GM23338 (cell line): ENCODE measurements around the gene COLQ. TPM values are rescaled to one million over a fixed set of nuclear protein-coding genes. Genes with fewer than 3 reads are reported as not detected.

ENCODE experiments used
- ATAC-seq: fragments of 200-7000 bp; cut with Tn5 transposase; 3 replicates; pipeline ENCODE4 v1.9.1; 2020
- DNase-seq: peaks from one replicate; pipeline ENCODE4 v3.0.0-alpha.2; 2015; ENCODE audit warnings: low spot score
- H2AFZ ChIP-seq: fragments of 200-600 bp; sonication (generic); 2 replicates; pipeline ENCODE4 v1.8.0; 2016; ENCODE audit warnings: antibody characterized with exemption, mild to moderate bottlenecking, moderate library complexity
- H3F3A ChIP-seq: fragments of 200-600 bp; sonication (generic); replicated peaks from 2 replicates; pipeline ENCODE4 v1.8.0; 2017; ENCODE audit warnings: antibody characterized with exemption, mixed run types, low read depth
- H3K27ac ChIP-seq: fragments of 200-600 bp; sonication (generic); 2 replicates; pipeline ENCODE4 v1.6.1; 2016; ENCODE audit warnings: low read depth
- H3K27me3 ChIP-seq: fragments of 200-600 bp; sonication (generic); 2 replicates; pipeline ENCODE4 v1.8.0; 2016; ENCODE audit warnings: mild to moderate bottlenecking, mixed run types, moderate library complexity; ENCODE audit not compliant: insufficient read depth
- H3K36me3 ChIP-seq: fragments of 200-600 bp; sonication (generic); 2 replicates; pipeline ENCODE4 v1.8.0; 2016; ENCODE audit warnings: mild to moderate bottlenecking; ENCODE audit not compliant: insufficient read depth
- H3K4me1 ChIP-seq: fragments of 200-600 bp; sonication (generic); 2 replicates; pipeline ENCODE4 v1.8.0; 2016; ENCODE audit warnings: mild to moderate bottlenecking, moderate library complexity; ENCODE audit not compliant: insufficient read depth
- H3K4me2 ChIP-seq: fragments of 200-600 bp; sonication (generic); 2 replicates; pipeline ENCODE4 v1.7.1; 2017; ENCODE audit warnings: mixed run types
- H3K4me3 ChIP-seq: fragments of 200-600 bp; sonication (generic); 2 replicates; pipeline ENCODE4 v1.6.1; 2016; ENCODE audit warnings: mixed run types
- H3K79me2 ChIP-seq: fragments of 200-600 bp; sonication (generic); replicated peaks from 2 replicates; pipeline ENCODE4 v1.8.0; 2017; ENCODE audit warnings: mild to moderate bottlenecking; ENCODE audit not compliant: insufficient read depth
- H3K9me2 ChIP-seq: fragments of 200-600 bp; sonication (generic); 2 replicates; pipeline ENCODE4 v1.8.0; 2017; ENCODE audit not compliant: insufficient read depth
- H4K20me1 ChIP-seq: fragments of 200-600 bp; sonication (generic); replicated peaks from 2 replicates; pipeline ENCODE4 v1.8.0; 2017; ENCODE audit warnings: mild to moderate bottlenecking; ENCODE audit not compliant: insufficient read depth
- H3K27ac Mint-ChIP-seq: 2 replicates; pipeline ENCODE4 v1.8.0; 2020; ENCODE audit warnings: inconsistent platforms, mild to moderate bottlenecking, moderate library complexity, mixed read lengths
- H3K27me3 Mint-ChIP-seq: 3 replicates; pipeline ENCODE4 v1.8.0; 2022; ENCODE audit warnings: low read depth, mild to moderate bottlenecking, moderate library complexity, mixed read lengths, inconsistent platforms; ENCODE audit not compliant: insufficient read depth, poor library complexity
- H3K36me3 Mint-ChIP-seq: 3 replicates; pipeline ENCODE4 v1.8.0; 2021; ENCODE audit warnings: low read depth, mild to moderate bottlenecking, inconsistent platforms, moderate library complexity, mixed read lengths
- H3K4me1 Mint-ChIP-seq: 3 replicates; pipeline ENCODE4 v1.8.0; 2020; ENCODE audit warnings: mild to moderate bottlenecking, inconsistent platforms, mixed read lengths
- H3K4me3 Mint-ChIP-seq: 3 replicates; pipeline ENCODE4 v1.8.0; 2021; ENCODE audit warnings: moderate library complexity, mild to moderate bottlenecking, inconsistent platforms, mixed read lengths
- H3K9me3 Mint-ChIP-seq: 3 replicates; pipeline ENCODE4 v1.8.0; 2020; ENCODE audit warnings: moderate library complexity, mild to moderate bottlenecking, inconsistent platforms, mixed read lengths
- CREB1 ChIP-seq: fragments of 250-450 bp; sonication (Bioruptor Pico); IDR thresholded peaks from 2 replicates; pipeline ENCODE4 v1.5.0; 2020; ENCODE audit warnings: low read depth, mild to moderate bottlenecking, moderate library complexity
- EZH2 ChIP-seq: fragments of 200-600 bp; sonication (generic); IDR thresholded peaks from one replicate; pipeline ENCODE4 v1.8.0; 2017; ENCODE audit warnings: antibody characterized with exemption, mild to moderate bottlenecking, low read depth; ENCODE audit not compliant: unreplicated experiment
- EZH2phosphoT487 ChIP-seq: fragments of 200-600 bp; sonication (generic); IDR thresholded peaks from one replicate; pipeline ENCODE4 v1.8.1; 2018; ENCODE audit warnings: antibody characterized with exemption; ENCODE audit not compliant: unreplicated experiment
- JUNB ChIP-seq: IDR thresholded peaks from one replicate; pipeline ENCODE4 v1.6.1; 2016; ENCODE audit warnings: antibody characterized with exemption; ENCODE audit not compliant: unreplicated experiment
- NANOG ChIP-seq: IDR thresholded peaks from 2 replicates; pipeline ENCODE4 v1.6.1; 2016; ENCODE audit warnings: antibody characterized with exemption, borderline replicate concordance
- POLR2AphosphoS5 ChIP-seq: IDR thresholded peaks from 2 replicates; pipeline ENCODE4 v1.6.1; 2016; ENCODE audit warnings: antibody characterized with exemption, low read depth
- STAT1 ChIP-seq: IDR thresholded peaks from one replicate; pipeline ENCODE4 v1.6.1; 2016; ENCODE audit warnings: antibody characterized with exemption; ENCODE audit not compliant: unreplicated experiment
- ZNF114 ChIP-seq: fragments of 250-450 bp; sonication (Bioruptor Pico); IDR thresholded peaks from 2 replicates; pipeline ENCODE4 v1.5.0; 2020; ENCODE audit warnings: mild to moderate bottlenecking, moderate library complexity
- ZNF331 ChIP-seq: fragments of 250-450 bp; sonication (Bioruptor Pico); IDR thresholded peaks from 2 replicates; pipeline ENCODE4 v1.5.0; 2020; ENCODE audit warnings: low read depth, mild to moderate bottlenecking, moderate library complexity
- polyA plus RNA-seq: library from polyadenylated mRNA; unstranded; fragments of >200 nt; fragmentation: Nextera tagmentation; extraction: Ambion mirVana; gene quantifications from 2 replicates; pipeline ENCODE4 v1.2.1, GENCODE V29; 2016
- total RNA-seq: library from RNA; depleted of rRNA; stranded (reverse); fragments of >200 nt; shearing (Covaris generic); gene quantifications from 2 replicates; pipeline ENCODE4 v1.2.3, GENCODE V29; 2014
- TF ChIP-seq, protein P1 (sequence below), 2 experiments: fragments of 200-600 bp in 1 of 2; sonication (generic) in 1 of 2; conservative IDR thresholded peaks; 2 replicates each; pipeline versions ENCODE4 v1.5.1 to v1.6.1; 2016 to 2017; ENCODE audit warnings: antibody characterized with exemption in 2 of 2, low read depth in 2 of 2, mild to moderate bottlenecking in 2 of 2, moderate library complexity in 1 of 2
- TF ChIP-seq, protein P2 (sequence below): IDR thresholded peaks from one replicate; pipeline ENCODE4 v1.6.1; 2018; ENCODE audit warnings: antibody characterized with exemption; ENCODE audit not compliant: unreplicated experiment
- TF ChIP-seq, protein P3 (sequence below): fragments of 250-450 bp; sonication (Bioruptor Pico); IDR thresholded peaks from 2 replicates; pipeline ENCODE4 v1.5.0; 2020; ENCODE audit warnings: mild to moderate bottlenecking, moderate library complexity
- TF ChIP-seq, protein P4 (sequence below): IDR thresholded peaks from 2 replicates; pipeline ENCODE4 v1.6.1; 2016; ENCODE audit warnings: antibody characterized with exemption

The COLQ gene
- total and polyA plus RNA-seq, 2 experiments from 2014 or later = 0.78 to 2.0 TPM

DNA sequence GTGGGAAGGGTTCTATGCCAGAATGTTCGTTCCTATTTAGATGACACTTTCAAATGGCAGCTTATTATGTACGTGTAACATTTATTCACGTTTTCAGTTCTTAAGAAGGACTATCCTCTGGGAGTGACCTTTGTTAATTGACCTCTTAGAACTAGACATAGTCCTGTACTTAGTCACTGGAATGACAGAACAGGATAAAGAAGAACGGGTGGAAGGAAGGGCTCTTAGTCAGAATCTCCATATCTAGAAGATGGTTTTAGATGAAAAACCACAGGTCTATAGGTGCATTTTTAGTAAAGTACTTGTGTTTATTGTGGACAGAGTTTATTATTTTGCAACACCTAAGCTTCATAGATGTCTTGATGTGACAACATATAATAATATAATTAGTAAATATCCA, 100.6 kb downstream of the COLQ start:
- H3K27ac ChIP-seq = no peak overlapping the region
- H3K36me3 ChIP-seq = peaks cover 26% of the 10 kb centered on the region
- H3K4me1 Mint-ChIP-seq = peaks cover 3% of the 10 kb centered on the region; the same call in 2 of the 3 replicates
- no peak overlapping the region for H3K4me2 ChIP-seq
- ATAC-seq (no peak), DNase-seq (no peak)
- no peak overlapping the region for H3K4me3 Mint-ChIP-seq
- H3F3A ChIP-seq = no peaks in the 10 kb centered on the region
- H2AFZ ChIP-seq = no peak overlapping the region
- TF ChIP-seq EZH2phosphoT487 (no peak), STAT1 (no peak), ZNF114 (no peak), CREB1 (no peak), NANOG (no peak), ZNF331 (CRISPR knock-in tag) (no peak), EZH2 (no peak), JUNB (no peak), POLR2AphosphoS5 (no peak)
- TF ChIP-seq, protein P1, sequence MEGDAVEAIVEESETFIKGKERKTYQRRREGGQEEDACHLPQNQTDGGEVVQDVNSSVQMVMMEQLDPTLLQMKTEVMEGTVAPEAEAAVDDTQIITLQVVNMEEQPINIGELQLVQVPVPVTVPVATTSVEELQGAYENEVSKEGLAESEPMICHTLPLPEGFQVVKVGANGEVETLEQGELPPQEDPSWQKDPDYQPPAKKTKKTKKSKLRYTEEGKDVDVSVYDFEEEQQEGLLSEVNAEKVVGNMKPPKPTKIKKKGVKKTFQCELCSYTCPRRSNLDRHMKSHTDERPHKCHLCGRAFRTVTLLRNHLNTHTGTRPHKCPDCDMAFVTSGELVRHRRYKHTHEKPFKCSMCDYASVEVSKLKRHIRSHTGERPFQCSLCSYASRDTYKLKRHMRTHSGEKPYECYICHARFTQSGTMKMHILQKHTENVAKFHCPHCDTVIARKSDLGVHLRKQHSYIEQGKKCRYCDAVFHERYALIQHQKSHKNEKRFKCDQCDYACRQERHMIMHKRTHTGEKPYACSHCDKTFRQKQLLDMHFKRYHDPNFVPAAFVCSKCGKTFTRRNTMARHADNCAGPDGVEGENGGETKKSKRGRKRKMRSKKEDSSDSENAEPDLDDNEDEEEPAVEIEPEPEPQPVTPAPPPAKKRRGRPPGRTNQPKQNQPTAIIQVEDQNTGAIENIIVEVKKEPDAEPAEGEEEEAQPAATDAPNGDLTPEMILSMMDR (conservative IDR thresholded peaks at IDR 0.05; ENCODE audit: low read depth in 2 of 2) = no peak
- TF ChIP-seq, protein P2, sequence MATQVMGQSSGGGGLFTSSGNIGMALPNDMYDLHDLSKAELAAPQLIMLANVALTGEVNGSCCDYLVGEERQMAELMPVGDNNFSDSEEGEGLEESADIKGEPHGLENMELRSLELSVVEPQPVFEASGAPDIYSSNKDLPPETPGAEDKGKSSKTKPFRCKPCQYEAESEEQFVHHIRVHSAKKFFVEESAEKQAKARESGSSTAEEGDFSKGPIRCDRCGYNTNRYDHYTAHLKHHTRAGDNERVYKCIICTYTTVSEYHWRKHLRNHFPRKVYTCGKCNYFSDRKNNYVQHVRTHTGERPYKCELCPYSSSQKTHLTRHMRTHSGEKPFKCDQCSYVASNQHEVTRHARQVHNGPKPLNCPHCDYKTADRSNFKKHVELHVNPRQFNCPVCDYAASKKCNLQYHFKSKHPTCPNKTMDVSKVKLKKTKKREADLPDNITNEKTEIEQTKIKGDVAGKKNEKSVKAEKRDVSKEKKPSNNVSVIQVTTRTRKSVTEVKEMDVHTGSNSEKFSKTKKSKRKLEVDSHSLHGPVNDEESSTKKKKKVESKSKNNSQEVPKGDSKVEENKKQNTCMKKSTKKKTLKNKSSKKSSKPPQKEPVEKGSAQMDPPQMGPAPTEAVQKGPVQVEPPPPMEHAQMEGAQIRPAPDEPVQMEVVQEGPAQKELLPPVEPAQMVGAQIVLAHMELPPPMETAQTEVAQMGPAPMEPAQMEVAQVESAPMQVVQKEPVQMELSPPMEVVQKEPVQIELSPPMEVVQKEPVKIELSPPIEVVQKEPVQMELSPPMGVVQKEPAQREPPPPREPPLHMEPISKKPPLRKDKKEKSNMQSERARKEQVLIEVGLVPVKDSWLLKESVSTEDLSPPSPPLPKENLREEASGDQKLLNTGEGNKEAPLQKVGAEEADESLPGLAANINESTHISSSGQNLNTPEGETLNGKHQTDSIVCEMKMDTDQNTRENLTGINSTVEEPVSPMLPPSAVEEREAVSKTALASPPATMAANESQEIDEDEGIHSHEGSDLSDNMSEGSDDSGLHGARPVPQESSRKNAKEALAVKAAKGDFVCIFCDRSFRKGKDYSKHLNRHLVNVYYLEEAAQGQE = no peak
- TF ChIP-seq, protein P3, sequence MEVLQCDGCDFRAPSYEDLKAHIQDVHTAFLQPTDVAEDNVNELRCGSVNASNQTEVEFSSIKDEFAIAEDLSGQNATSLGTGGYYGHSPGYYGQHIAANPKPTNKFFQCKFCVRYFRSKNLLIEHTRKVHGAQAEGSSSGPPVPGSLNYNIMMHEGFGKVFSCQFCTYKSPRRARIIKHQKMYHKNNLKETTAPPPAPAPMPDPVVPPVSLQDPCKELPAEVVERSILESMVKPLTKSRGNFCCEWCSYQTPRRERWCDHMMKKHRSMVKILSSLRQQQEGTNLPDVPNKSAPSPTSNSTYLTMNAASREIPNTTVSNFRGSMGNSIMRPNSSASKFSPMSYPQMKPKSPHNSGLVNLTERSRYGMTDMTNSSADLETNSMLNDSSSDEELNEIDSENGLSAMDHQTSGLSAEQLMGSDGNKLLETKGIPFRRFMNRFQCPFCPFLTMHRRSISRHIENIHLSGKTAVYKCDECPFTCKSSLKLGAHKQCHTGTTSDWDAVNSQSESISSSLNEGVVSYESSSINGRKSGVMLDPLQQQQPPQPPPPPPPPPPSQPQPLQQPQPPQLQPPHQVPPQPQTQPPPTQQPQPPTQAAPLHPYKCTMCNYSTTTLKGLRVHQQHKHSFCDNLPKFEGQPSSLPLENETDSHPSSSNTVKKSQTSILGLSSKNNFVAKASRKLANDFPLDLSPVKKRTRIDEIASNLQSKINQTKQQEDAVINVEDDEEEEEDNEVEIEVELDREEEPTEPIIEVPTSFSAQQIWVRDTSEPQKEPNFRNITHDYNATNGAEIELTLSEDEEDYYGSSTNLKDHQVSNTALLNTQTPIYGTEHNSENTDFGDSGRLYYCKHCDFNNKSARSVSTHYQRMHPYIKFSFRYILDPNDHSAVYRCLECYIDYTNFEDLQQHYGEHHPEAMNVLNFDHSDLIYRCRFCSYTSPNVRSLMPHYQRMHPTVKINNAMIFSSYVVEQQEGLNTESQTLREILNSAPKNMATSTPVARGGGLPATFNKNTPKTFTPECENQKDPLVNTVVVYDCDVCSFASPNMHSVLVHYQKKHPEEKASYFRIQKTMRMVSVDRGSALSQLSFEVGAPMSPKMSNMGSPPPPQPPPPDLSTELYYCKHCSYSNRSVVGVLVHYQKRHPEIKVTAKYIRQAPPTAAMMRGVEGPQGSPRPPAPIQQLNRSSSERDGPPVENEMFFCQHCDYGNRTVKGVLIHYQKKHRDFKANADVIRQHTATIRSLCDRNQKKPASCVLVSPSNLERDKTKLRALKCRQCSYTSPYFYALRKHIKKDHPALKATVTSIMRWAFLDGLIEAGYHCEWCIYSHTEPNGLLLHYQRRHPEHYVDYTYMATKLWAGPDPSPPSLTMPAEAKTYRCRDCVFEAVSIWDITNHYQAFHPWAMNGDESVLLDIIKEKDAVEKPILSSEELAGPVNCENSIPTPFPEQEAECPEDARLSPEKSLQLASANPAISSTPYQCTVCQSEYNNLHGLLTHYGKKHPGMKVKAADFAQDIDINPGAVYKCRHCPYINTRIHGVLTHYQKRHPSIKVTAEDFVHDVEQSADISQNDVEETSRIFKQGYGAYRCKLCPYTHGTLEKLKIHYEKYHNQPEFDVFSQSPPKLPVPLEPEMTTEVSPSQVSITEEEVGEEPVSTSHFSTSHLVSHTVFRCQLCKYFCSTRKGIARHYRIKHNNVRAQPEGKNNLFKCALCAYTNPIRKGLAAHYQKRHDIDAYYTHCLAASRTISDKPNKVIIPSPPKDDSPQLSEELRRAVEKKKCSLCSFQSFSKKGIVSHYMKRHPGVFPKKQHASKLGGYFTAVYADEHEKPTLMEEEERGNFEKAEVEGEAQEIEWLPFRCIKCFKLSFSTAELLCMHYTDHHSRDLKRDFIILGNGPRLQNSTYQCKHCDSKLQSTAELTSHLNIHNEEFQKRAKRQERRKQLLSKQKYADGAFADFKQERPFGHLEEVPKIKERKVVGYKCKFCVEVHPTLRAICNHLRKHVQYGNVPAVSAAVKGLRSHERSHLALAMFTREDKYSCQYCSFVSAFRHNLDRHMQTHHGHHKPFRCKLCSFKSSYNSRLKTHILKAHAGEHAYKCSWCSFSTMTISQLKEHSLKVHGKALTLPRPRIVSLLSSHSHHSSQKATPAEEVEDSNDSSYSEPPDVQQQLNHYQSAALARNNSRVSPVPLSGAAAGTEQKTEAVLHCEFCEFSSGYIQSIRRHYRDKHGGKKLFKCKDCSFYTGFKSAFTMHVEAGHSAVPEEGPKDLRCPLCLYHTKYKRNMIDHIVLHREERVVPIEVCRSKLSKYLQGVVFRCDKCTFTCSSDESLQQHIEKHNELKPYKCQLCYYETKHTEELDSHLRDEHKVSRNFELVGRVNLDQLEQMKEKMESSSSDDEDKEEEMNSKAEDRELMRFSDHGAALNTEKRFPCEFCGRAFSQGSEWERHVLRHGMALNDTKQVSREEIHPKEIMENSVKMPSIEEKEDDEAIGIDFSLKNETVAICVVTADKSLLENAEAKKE (CRISPR knock-in tag) = no peak
- TF ChIP-seq, protein P4, sequence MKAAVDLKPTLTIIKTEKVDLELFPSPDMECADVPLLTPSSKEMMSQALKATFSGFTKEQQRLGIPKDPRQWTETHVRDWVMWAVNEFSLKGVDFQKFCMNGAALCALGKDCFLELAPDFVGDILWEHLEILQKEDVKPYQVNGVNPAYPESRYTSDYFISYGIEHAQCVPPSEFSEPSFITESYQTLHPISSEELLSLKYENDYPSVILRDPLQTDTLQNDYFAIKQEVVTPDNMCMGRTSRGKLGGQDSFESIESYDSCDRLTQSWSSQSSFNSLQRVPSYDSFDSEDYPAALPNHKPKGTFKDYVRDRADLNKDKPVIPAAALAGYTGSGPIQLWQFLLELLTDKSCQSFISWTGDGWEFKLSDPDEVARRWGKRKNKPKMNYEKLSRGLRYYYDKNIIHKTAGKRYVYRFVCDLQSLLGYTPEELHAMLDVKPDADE = no peak
- no peaks in the 10 kb centered on the region for H3K27me3 ChIP-seq
- H3K9me3 Mint-ChIP-seq = no peaks in the 10 kb centered on the region
- H4K20me1 ChIP-seq = peaks cover 4% of the 10 kb centered on the region; the same call in 1 of the 2 replicates
- no peaks in the 10 kb centered on the region for H3K9me2 ChIP-seq
- H3K27ac Mint-ChIP-seq = no peak overlapping the region
- H3K4me3 ChIP-seq = no peak overlapping the region
- H3K79me2 ChIP-seq = peaks cover 9% of the 10 kb centered on the region
- H3K27me3 Mint-ChIP-seq = no peaks in the 10 kb centered on the region
- peaks cover 31% of the 10 kb centered on the region for H3K36me3 Mint-ChIP-seq
- no peaks in the 10 kb centered on the region for H3K4me1 ChIP-seq
